HG03565 (cell line): Measurements from ENCODE around the gene ADAM23.

Experiments used
- ATAC-seq: cut with Tn5 transposase; IDR thresholded peaks from one replicate; pipeline ENCODE4 v1.9.1; 2021; ENCODE audit warnings: mild to moderate bottlenecking, moderate library complexity; ENCODE audit not compliant: unreplicated experiment

ADAM23 gene

GRCh38 chr2:206442474-206442832, 879 bp upstream of the ADAM23 start:
- ATAC-seq, result no peak

GRCh38 chr2:206443735-206444527, 599 bp downstream of the ADAM23 start:
- ATAC-seq, result peak; percentile 29

- ATAC-seq, result no peak
Observed at GRCh38 chr2:206445948-206446347, 2.6 kb downstream of the ADAM23 start.

GRCh38 chr2:206452242-206452641, 8.9 kb downstream of the ADAM23 start:
- peak; percentile 54 for ATAC-seq

GRCh38 chr2:206452750-206453149, 9.4 kb downstream of the ADAM23 start:
- no peak for ATAC-seq

GRCh38 chr2:206456078-206456754, 12.9 kb downstream of the ADAM23 start:
- no peak for ATAC-seq

- ATAC-seq, result peak; percentile 89
Observed at GRCh38 chr2:206457188-206457634, 13.9 kb downstream of the ADAM23 start.

GRCh38 chr2:206462240-206462854, 19.0 kb downstream of the ADAM23 start:
- no peak for ATAC-seq

GRCh38 chr2:206463685-206464084, 20.4 kb downstream of the ADAM23 start:
- no peak for ATAC-seq

GRCh38 chr2:206464597-206464996, 21.3 kb downstream of the ADAM23 start:
- no peak for ATAC-seq

GRCh38 chr2:206471524-206472062, 28.3 kb downstream of the ADAM23 start:
- ATAC-seq, result peak; percentile 72

- ATAC-seq, result peak; percentile 22
Observed at GRCh38 chr2:206472094-206472493, 28.8 kb downstream of the ADAM23 start.

GRCh38 chr2:206474099-206474498, 30.8 kb downstream of the ADAM23 start:
- no peak for ATAC-seq

- ATAC-seq, result no peak
Observed at GRCh38 chr2:206477296-206477695, 34.0 kb downstream of the ADAM23 start.

- no peak for ATAC-seq
Observed at GRCh38 chr2:206478340-206478739, 35.0 kb downstream of the ADAM23 start.

GRCh38 chr2:206480161-206480560, 36.8 kb downstream of the ADAM23 start:
- ATAC-seq, result no peak

GRCh38 chr2:206480620-206481019, 37.3 kb downstream of the ADAM23 start:
- ATAC-seq, result no peak

- ATAC-seq, result no peak
Observed at GRCh38 chr2:206481056-206481455, 37.7 kb downstream of the ADAM23 start.

GRCh38 chr2:206482123-206482522, 38.8 kb downstream of the ADAM23 start:
- ATAC-seq, result no peak

- no peak for ATAC-seq
Observed at GRCh38 chr2:206482633-206483032, 39.3 kb downstream of the ADAM23 start.

- ATAC-seq, result no peak
Observed at GRCh38 chr2:206488053-206488452, 44.7 kb downstream of the ADAM23 start.

GRCh38 chr2:206488623-206489022, 45.3 kb downstream of the ADAM23 start:
- ATAC-seq, result no peak
